PC-3 (cell line): ENCODE data around the gene GALNT10. TPM values are rescaled to one million over a fixed set of nuclear protein-coding genes. Genes with fewer than 3 reads are reported as not detected.

Experiments used
- ATAC-seq: fragments of 200-7000 bp; cut with Tn5 transposase; 2 replicates; pipeline ENCODE4 v1.9.1; 2020; ENCODE audit warnings: mild to moderate bottlenecking, moderate library complexity
- BruUV-seq: library from RNA; stranded (reverse); fragments of 400-500 nt; replicated peaks from 2 replicates; lab custom pipeline; 2021; lab: Mats Ljungman, UMichigan
- CTCF ChIA-PET: fragments of 300-600 bp; sonication (Branson Sonifier 250); formaldehyde crosslinking; loops from one replicate; lab custom pipeline; 2022; ENCODE audit warnings: antibody characterized with exemption; lab: Charles Lee
- POLR2A ChIA-PET: fragments of 300-600 bp; sonication (Branson Sonifier 250); formaldehyde crosslinking; loops from one replicate; lab custom pipeline; 2022; ENCODE audit warnings: antibody characterized with exemption; ENCODE audit not compliant: unreplicated experiment; lab: Charles Lee
- DNase-seq: peaks from one replicate; pipeline ENCODE4 v3.0.0-alpha.2; 2015
- H2AFZ ChIP-seq: fragments of 300-600 bp; sonication (generic); 2 replicates; pipeline ENCODE4 v1.6.0; 2016; ENCODE audit warnings: antibody characterized with exemption, low read length
- H3F3A ChIP-seq: fragments of 300-600 bp; sonication (generic); one replicate; pipeline ENCODE4 v1.6.0; 2017; ENCODE audit warnings: antibody characterized with exemption, low read length, control low read depth, mild to moderate bottlenecking; ENCODE audit not compliant: unreplicated experiment
- H3K27ac ChIP-seq: fragments of 300-600 bp; sonication (generic); 2 replicates; pipeline ENCODE4 v1.5.1; 2016; ENCODE audit warnings: mild to moderate bottlenecking, low read length
- H3K27me3 ChIP-seq: fragments of 300-600 bp; sonication (generic); 2 replicates; pipeline ENCODE4 v1.6.1; 2016; ENCODE audit warnings: low read length, mixed read lengths
- H3K36me3 ChIP-seq: fragments of 300-600 bp; sonication (generic); 2 replicates; pipeline ENCODE4 v1.6.1; 2016; ENCODE audit warnings: low read depth, mixed run types, low read length, mixed read lengths
- H3K4me1 ChIP-seq: fragments of 300-600 bp; sonication (generic); 2 replicates; pipeline ENCODE4 v1.5.1; 2016; ENCODE audit warnings: low read length; ENCODE audit not compliant: insufficient read depth
- H3K4me2 ChIP-seq: fragments of 300-600 bp; sonication (generic); 2 replicates; pipeline ENCODE4 v1.6.0; 2016; ENCODE audit warnings: low read length
- H3K4me3 ChIP-seq: fragments of 300-600 bp; sonication (generic); 2 replicates; pipeline ENCODE4 v1.5.1; 2016; ENCODE audit warnings: mild to moderate bottlenecking, low read length, mixed read lengths
- H3K79me2 ChIP-seq: fragments of 300-600 bp; sonication (generic); 2 replicates; pipeline ENCODE4 v1.6.1; 2017; ENCODE audit warnings: low read length, mixed read lengths
- H3K9ac ChIP-seq: fragments of 300-600 bp; sonication (generic); 2 replicates; pipeline ENCODE4 v1.6.0; 2016; ENCODE audit warnings: mild to moderate bottlenecking, low read length
- H3K9me2 ChIP-seq: fragments of 300-600 bp; sonication (generic); replicated peaks from 2 replicates; pipeline ENCODE4 v1.6.1; 2016; ENCODE audit warnings: mixed run types, low read length, mixed read lengths
- H3K9me3 ChIP-seq: fragments of 300-600 bp; sonication (generic); 2 replicates; pipeline ENCODE4 v1.6.1; 2016; ENCODE audit warnings: low read length, mixed read lengths
- H4K20me1 ChIP-seq: fragments of 300-600 bp; sonication (generic); 2 replicates; pipeline ENCODE4 v1.6.1; 2016; ENCODE audit warnings: low read length, mixed read lengths
- CTCF ChIP-seq: fragments of 300-600 bp; sonication (generic); conservative IDR thresholded peaks from 2 replicates; pipeline ENCODE4 v1.5.1; 2017; ENCODE audit warnings: antibody characterized with exemption, low read depth, mild to moderate bottlenecking, low read length
- EZH2 ChIP-seq: fragments of 300-600 bp; sonication (generic); IDR thresholded peaks from one replicate; pipeline ENCODE4 v1.6.1; 2017; ENCODE audit warnings: antibody characterized with exemption, mild to moderate bottlenecking, low read length; ENCODE audit not compliant: unreplicated experiment
- EZH2phosphoT487 ChIP-seq: fragments of 300-600 bp; sonication (generic); IDR thresholded peaks from 2 replicates; pipeline ENCODE4 v1.6.1; 2018; ENCODE audit warnings: mild to moderate bottlenecking, antibody characterized with exemption, low read length, borderline replicate concordance
- intact Hi-C: fragments of 100-400 bp; cut with micrococcal nuclease; formaldehyde crosslinking; loops from 2 replicates; pipeline ENCODE4 v1.9.0; 2023
- total RNA-seq: library from RNA; depleted of rRNA; stranded (reverse); fragments of >200 nt; gene quantifications from 2 replicates; pipeline ENCODE4 v1.2.3, GENCODE V29; 2014

The GALNT10 gene
- total RNA-seq, 1 experiment from 2014 or later = 46.2 TPM

DNA sequence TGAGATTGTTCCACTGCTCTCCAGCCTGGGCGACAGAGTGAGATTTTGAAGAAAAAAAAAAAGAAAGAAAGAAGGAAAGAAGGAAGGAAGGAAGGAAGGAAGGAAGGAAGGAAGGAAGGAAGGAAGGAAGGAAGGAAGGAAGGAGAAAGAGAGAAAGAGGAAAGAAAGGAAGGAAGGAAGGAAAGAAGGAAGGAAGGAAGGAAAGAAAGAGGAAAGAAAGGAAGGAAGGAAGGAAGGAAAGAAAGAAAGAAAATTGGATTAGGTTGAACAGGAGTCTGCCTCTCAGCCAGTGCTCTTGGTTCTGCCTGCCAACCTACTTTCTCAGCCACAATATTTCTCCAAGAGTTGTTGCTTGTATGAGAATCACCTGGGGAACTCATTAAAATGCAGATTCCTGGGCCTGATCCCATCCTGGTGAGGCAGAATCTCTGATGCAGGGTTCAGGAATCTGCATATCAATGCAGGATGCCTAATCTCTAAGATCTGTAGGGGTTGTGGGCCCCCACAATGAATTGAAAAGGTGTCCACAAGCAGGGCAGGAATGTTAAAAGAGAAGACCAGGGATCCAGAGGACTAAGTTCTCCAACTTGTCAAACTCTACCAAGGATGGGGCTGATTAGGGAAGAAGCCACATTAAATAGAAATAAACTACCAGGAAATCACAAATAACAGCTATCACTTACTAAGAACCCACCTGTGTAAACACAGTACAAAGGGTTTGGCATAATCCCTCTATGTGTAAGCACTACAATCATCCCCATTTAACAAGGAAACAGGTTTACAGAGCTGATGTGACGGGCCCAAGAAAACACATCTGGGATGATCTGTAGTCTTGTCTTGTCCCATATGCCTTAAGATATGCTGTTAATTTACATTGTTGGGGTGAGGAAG, 23.4 kb upstream of the GALNT10 start:
- POLR2A ChIA-PET = no interaction called here
- Histone ChIP-seq H4K20me1 (no peaks in the 10 kb centered on the region), H3F3A (no peaks in the 10 kb centered on the region), H3K36me3 (no peaks in the 10 kb centered on the region), H3K79me2 (no peaks in the 10 kb centered on the region), H3K4me3 (no peak overlapping the region), H3K4me2 (no peak overlapping the region), H3K9me2 (no peaks in the 10 kb centered on the region), H3K9me3 (no peaks in the 10 kb centered on the region), H3K4me1 (no peaks in the 10 kb centered on the region), H3K27me3 (no peaks in the 10 kb centered on the region), H3K9ac (no peak overlapping the region), H2AFZ (no peak overlapping the region), H3K27ac (no peak overlapping the region)
- intact Hi-C loops = no loop called here
- no peak for TF ChIP-seq CTCF
- no peak for TF ChIP-seq EZH2phosphoT487
- TF ChIP-seq EZH2 = no peak
- DNase-seq = peak; percentile 22
- BruUV-seq = no TSS peak
- no peak for ATAC-seq
- CTCF ChIA-PET = no interaction called here

- ATAC-seq (no peak), DNase-seq (no peak)
- intact Hi-C loops = no loop called here
- Histone ChIP-seq H3K9ac (no peak overlapping the region), H3K9me2 (no peaks in the 10 kb centered on the region), H3K36me3 (no peaks in the 10 kb centered on the region), H3K9me3 (no peaks in the 10 kb centered on the region), H3K27ac (no peak overlapping the region), H4K20me1 (no peaks in the 10 kb centered on the region), H3K27me3 (no peaks in the 10 kb centered on the region), H2AFZ (no peak overlapping the region), H3K4me1 (no peaks in the 10 kb centered on the region), H3F3A (no peaks in the 10 kb centered on the region), H3K79me2 (no peaks in the 10 kb centered on the region), H3K4me2 (no peak overlapping the region), H3K4me3 (no peak overlapping the region)
- BruUV-seq = no TSS peak
- TF ChIP-seq CTCF (no peak), EZH2phosphoT487 (no peak), EZH2 (no peak)
- CTCF ChIA-PET = no interaction called here
- POLR2A ChIA-PET = no interaction called here
These were observed 22.1 kb upstream of the GALNT10 start for GRCh38 chr5:154168395-154168794.

DNA sequence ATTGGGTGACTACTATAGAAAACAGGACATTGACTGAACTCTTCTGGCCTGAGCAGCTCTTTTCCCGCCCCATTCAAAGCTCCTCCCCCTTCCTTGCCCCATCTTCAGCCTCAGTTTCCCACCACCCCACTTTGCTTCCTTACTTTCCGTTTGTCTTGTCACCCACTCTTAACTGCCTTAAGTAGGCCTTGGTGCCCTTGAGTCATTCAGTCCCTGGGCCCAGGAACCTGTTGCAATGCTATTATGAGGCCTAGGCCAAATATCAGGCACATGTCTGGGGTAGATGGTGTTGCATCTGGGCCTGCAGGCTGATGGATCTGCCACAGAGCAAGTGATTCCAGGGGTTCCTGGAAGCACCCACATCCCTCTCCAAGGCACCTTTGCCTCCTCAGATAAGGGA, 17.7 kb upstream of the GALNT10 start:
- intact Hi-C loops = no loop called here
- CTCF ChIA-PET = no interaction called here
- BruUV-seq = no TSS peak

More for the DNA sequence above, 17.7 kb upstream of the GALNT10 start:
- Histone ChIP-seq H3K9me3 (no peaks in the 10 kb centered on the region), H3K4me3 (no peak overlapping the region), H3K27me3 (no peaks in the 10 kb centered on the region), H3K79me2 (no peaks in the 10 kb centered on the region), H3K9me2 (no peaks in the 10 kb centered on the region), H3K4me2 (no peak overlapping the region), H3F3A (no peaks in the 10 kb centered on the region), H2AFZ (no peak overlapping the region), H3K9ac (no peak overlapping the region), H3K27ac (no peak overlapping the region), H3K4me1 (0 out of 2 replicates have a peak, but pooled peaks cover under 1% of the 10 kb centered on the region), H3K36me3 (no peaks in the 10 kb centered on the region), H4K20me1 (no peaks in the 10 kb centered on the region)
- POLR2A ChIA-PET = no interaction called here
- no peak for TF ChIP-seq CTCF
- no peak for TF ChIP-seq EZH2phosphoT487
- TF ChIP-seq EZH2 = no peak
- no peak for DNase-seq
- no peak for ATAC-seq
